AG10803 (cell line): ENCODE results near the gene TCERG1L.

ENCODE experiments used
- DNase-seq: peaks from one replicate; pipeline ENCODE4 v3.0.0; 2010; ENCODE audit warnings: low read depth
- H3K4me3 ChIP-seq: 2 replicates; pipeline ENCODE4 v1.5.1; 2011; ENCODE audit warnings: mild to moderate bottlenecking, low read length, control low read depth
- CTCF ChIP-seq: conservative IDR thresholded peaks from 2 replicates; pipeline ENCODE4 v1.5.1; 2011; ENCODE audit warnings: mild to moderate bottlenecking, low read length, control low read depth, inconsistent platforms

Gene TCERG1L

GRCh38 chr10:131096031-131096430, 215.5 kb downstream of the TCERG1L start:
- no peak for DNase-seq
- no peak for TF ChIP-seq CTCF
- no peak overlapping the region for H3K4me3 ChIP-seq

GRCh38 chr10:131095313-131095580, 216.3 kb downstream of the TCERG1L start:
- no peak for TF ChIP-seq CTCF
- no peak overlapping the region for H3K4me3 ChIP-seq
- DNase-seq = no peak

GRCh38 chr10:131094527-131095312, 216.8 kb downstream of the TCERG1L start:
- DNase-seq = no peak
- TF ChIP-seq CTCF = no peak
- no peak overlapping the region for H3K4me3 ChIP-seq

- no peak overlapping the region for H3K4me3 ChIP-seq
- TF ChIP-seq CTCF = no peak
- DNase-seq = no peak
Observed at GRCh38 chr10:131093795-131094366, 217.6 kb downstream of the TCERG1L start.

GRCh38 chr10:131093346-131093745, 218.2 kb downstream of the TCERG1L start:
- no peak for DNase-seq
- H3K4me3 ChIP-seq = no peak overlapping the region
- no peak for TF ChIP-seq CTCF

GRCh38 chr10:131092876-131093275, 218.6 kb downstream of the TCERG1L start:
- DNase-seq = no peak
- TF ChIP-seq CTCF = no peak
- no peak overlapping the region for H3K4me3 ChIP-seq

GRCh38 chr10:131092386-131092785, 219.1 kb downstream of the TCERG1L start:
- no peak for DNase-seq
- no peak for TF ChIP-seq CTCF
- H3K4me3 ChIP-seq = no peak overlapping the region
